ENCODE measurements around the gene POMT2. TPM values are rescaled to one million over a fixed set of nuclear protein-coding genes. Genes with fewer than 3 reads are reported as not detected.

Gene POMT2
- total RNA-seq, 2 donors from 2014 or later, result 8.8 to 11.4 TPM

GRCh38 chr14:77248666-77249065, 72.0 kb downstream of the POMT2 start:
- Mint-ChIP-seq H3K4me1 (no peaks in the 10 kb centered on the region), H3K4me3 (no peak overlapping the region), H3K27ac (no peak overlapping the region), H3K36me3 (ENCODE audit: low read depth) (peaks cover 1% of the 10 kb centered on the region), H3K27me3 (peaks cover 9% of the 10 kb centered on the region)
- ATAC-seq, result no peak
- H3K9me3 ChIP-seq (ENCODE audit: control insufficient read depth, low read length, poor library complexity, severe bottlenecking), result no peaks in the 10 kb centered on the region
- no peak for DNase-seq

- DNase-seq (no peak), ATAC-seq (no peak)
- Mint-ChIP-seq H3K36me3 (ENCODE audit: low read depth) (peaks cover 2% of the 10 kb centered on the region), H3K27me3 (peaks cover 7% of the 10 kb centered on the region), H3K4me3 (no peak overlapping the region), H3K27ac (no peak overlapping the region), H3K4me1 (no peaks in the 10 kb centered on the region)
- H3K9me3 ChIP-seq (ENCODE audit: control insufficient read depth, low read length, poor library complexity, severe bottlenecking), result no peaks in the 10 kb centered on the region
Measured at GRCh38 chr14:77246784-77247183, 73.9 kb downstream of the POMT2 start.

- Mint-ChIP-seq H3K4me1 (no peaks in the 10 kb centered on the region), H3K36me3 (ENCODE audit: low read depth) (peaks cover 2% of the 10 kb centered on the region), H3K27me3 (peaks cover 7% of the 10 kb centered on the region), H3K4me3 (no peak overlapping the region), H3K27ac (no peak overlapping the region)
- DNase-seq, result no peak
- no peak for ATAC-seq
- no peaks in the 10 kb centered on the region for H3K9me3 ChIP-seq (ENCODE audit: control insufficient read depth, low read length, poor library complexity, severe bottlenecking)
Measured at GRCh38 chr14:77245820-77246219, 74.9 kb downstream of the POMT2 start.

GRCh38 chr14:77243853-77244252, 76.8 kb downstream of the POMT2 start:
- ATAC-seq (no peak), DNase-seq (no peak)
- no peaks in the 10 kb centered on the region for H3K4me1 Mint-ChIP-seq
- peaks cover 2% of the 10 kb centered on the region for H3K36me3 Mint-ChIP-seq (ENCODE audit: low read depth)
- peaks cover 7% of the 10 kb centered on the region for H3K27me3 Mint-ChIP-seq
- no peak overlapping the region for H3K4me3 Mint-ChIP-seq
- H3K27ac Mint-ChIP-seq, result no peak overlapping the region
- H3K9me3 ChIP-seq (ENCODE audit: control insufficient read depth, low read length, poor library complexity, severe bottlenecking), result no peaks in the 10 kb centered on the region

- peaks cover 2% of the 10 kb centered on the region for H3K36me3 Mint-ChIP-seq (ENCODE audit: low read depth)
- H3K27me3 Mint-ChIP-seq, result peaks cover 7% of the 10 kb centered on the region
- DNase-seq (no peak), ATAC-seq (no peak)
- no peak overlapping the region for H3K27ac Mint-ChIP-seq
- H3K4me1 Mint-ChIP-seq, result no peaks in the 10 kb centered on the region
- no peak overlapping the region for H3K4me3 Mint-ChIP-seq
- H3K9me3 ChIP-seq (ENCODE audit: control insufficient read depth, low read length, poor library complexity, severe bottlenecking), result no peaks in the 10 kb centered on the region
Measured at GRCh38 chr14:77242752-77243151, 77.9 kb downstream of the POMT2 start.

- ATAC-seq (no peak), DNase-seq (no peak)
- H3K4me3 Mint-ChIP-seq, result no peak overlapping the region
- peaks cover 2% of the 10 kb centered on the region for H3K36me3 Mint-ChIP-seq (ENCODE audit: low read depth)
- no peaks in the 10 kb centered on the region for H3K9me3 ChIP-seq (ENCODE audit: control insufficient read depth, low read length, poor library complexity, severe bottlenecking)
- peaks cover 7% of the 10 kb centered on the region for H3K27me3 Mint-ChIP-seq
- no peak overlapping the region for H3K27ac Mint-ChIP-seq
- no peaks in the 10 kb centered on the region for H3K4me1 Mint-ChIP-seq
Measured at GRCh38 chr14:77241955-77242354, 78.7 kb downstream of the POMT2 start.

GRCh38 chr14:77240336-77240915, 80.3 kb downstream of the POMT2 start:
- H3K4me3 Mint-ChIP-seq, result no peak overlapping the region
- no peak overlapping the region for H3K27ac Mint-ChIP-seq
- ATAC-seq, result no peak
- peaks cover 2% of the 10 kb centered on the region for H3K36me3 Mint-ChIP-seq (ENCODE audit: low read depth)
- H3K4me1 Mint-ChIP-seq, result no peaks in the 10 kb centered on the region
- H3K9me3 ChIP-seq (ENCODE audit: control insufficient read depth, low read length, poor library complexity, severe bottlenecking), result no peaks in the 10 kb centered on the region
- peaks cover 7% of the 10 kb centered on the region for H3K27me3 Mint-ChIP-seq
- no peak for DNase-seq

GRCh38 chr14:77239412-77239811, 81.3 kb downstream of the POMT2 start:
- H3K27me3 Mint-ChIP-seq, result peaks cover 11% of the 10 kb centered on the region
- no peak for ATAC-seq

GRCh38 chr14:77238996-77239395, 81.7 kb downstream of the POMT2 start:
- ATAC-seq (no peak), DNase-seq (no peak)
- Mint-ChIP-seq H3K27ac (no peak overlapping the region), H3K27me3 (peaks cover 11% of the 10 kb centered on the region), H3K4me1 (no peaks in the 10 kb centered on the region), H3K4me3 (no peak overlapping the region), H3K36me3 (ENCODE audit: low read depth) (peaks cover 2% of the 10 kb centered on the region)
- H3K9me3 ChIP-seq (ENCODE audit: control insufficient read depth, low read length, poor library complexity, severe bottlenecking), result no peaks in the 10 kb centered on the region

More at GRCh38 chr14:77239412-77239811, 81.3 kb downstream of the POMT2 start:
- Mint-ChIP-seq H3K4me3 (no peak overlapping the region), H3K27ac (no peak overlapping the region), H3K36me3 (ENCODE audit: low read depth) (peaks cover 2% of the 10 kb centered on the region), H3K4me1 (no peaks in the 10 kb centered on the region)
- DNase-seq, result no peak
- no peaks in the 10 kb centered on the region for H3K9me3 ChIP-seq (ENCODE audit: control insufficient read depth, low read length, poor library complexity, severe bottlenecking)

GRCh38 chr14:77238356-77238755, 82.3 kb downstream of the POMT2 start:
- no peaks in the 10 kb centered on the region for H3K36me3 Mint-ChIP-seq (ENCODE audit: low read depth)
- peaks cover 11% of the 10 kb centered on the region for H3K27me3 Mint-ChIP-seq
- H3K4me3 Mint-ChIP-seq, result no peak overlapping the region
- ATAC-seq, result no peak
- H3K27ac Mint-ChIP-seq, result no peak overlapping the region
- no peaks in the 10 kb centered on the region for H3K9me3 ChIP-seq (ENCODE audit: control insufficient read depth, low read length, poor library complexity, severe bottlenecking)
- DNase-seq, result no peak
- no peaks in the 10 kb centered on the region for H3K4me1 Mint-ChIP-seq

GRCh38 chr14:77236814-77237213, 83.9 kb downstream of the POMT2 start:
- Mint-ChIP-seq H3K4me1 (no peaks in the 10 kb centered on the region), H3K27ac (no peak overlapping the region), H3K27me3 (peaks cover 4% of the 10 kb centered on the region), H3K36me3 (ENCODE audit: low read depth) (no peaks in the 10 kb centered on the region), H3K4me3 (no peak overlapping the region)
- no peaks in the 10 kb centered on the region for H3K9me3 ChIP-seq (ENCODE audit: control insufficient read depth, low read length, poor library complexity, severe bottlenecking)
- ATAC-seq, result no peak
- DNase-seq, result no peak

GRCh38 chr14:77231721-77232120, 89.0 kb downstream of the POMT2 start:
- no peak for ATAC-seq
- H3K9me3 ChIP-seq (ENCODE audit: control insufficient read depth, low read length, poor library complexity, severe bottlenecking), result no peaks in the 10 kb centered on the region
- H3K4me3 Mint-ChIP-seq, result no peak overlapping the region
- H3K4me1 Mint-ChIP-seq, result no peaks in the 10 kb centered on the region
- peaks cover 4% of the 10 kb centered on the region for H3K27me3 Mint-ChIP-seq
- H3K27ac Mint-ChIP-seq, result no peak overlapping the region
- no peaks in the 10 kb centered on the region for H3K36me3 Mint-ChIP-seq (ENCODE audit: low read depth)
- DNase-seq, result no peak

GRCh38 chr14:77230914-77231313, 89.8 kb downstream of the POMT2 start:
- Mint-ChIP-seq H3K4me3 (no peak overlapping the region), H3K4me1 (no peaks in the 10 kb centered on the region), H3K27ac (no peak overlapping the region), H3K36me3 (ENCODE audit: low read depth) (no peaks in the 10 kb centered on the region), H3K27me3 (peaks cover 4% of the 10 kb centered on the region)
- no peak for DNase-seq
- ATAC-seq, result no peak
- H3K9me3 ChIP-seq (ENCODE audit: control insufficient read depth, low read length, poor library complexity, severe bottlenecking), result no peaks in the 10 kb centered on the region

- no peak for DNase-seq
- H3K27me3 Mint-ChIP-seq, result peaks cover 4% of the 10 kb centered on the region
- ATAC-seq, result no peak
- no peak overlapping the region for H3K4me3 Mint-ChIP-seq
- H3K4me1 Mint-ChIP-seq, result no peaks in the 10 kb centered on the region
- H3K9me3 ChIP-seq (ENCODE audit: control insufficient read depth, low read length, poor library complexity, severe bottlenecking), result no peaks in the 10 kb centered on the region
- H3K27ac Mint-ChIP-seq, result no peak overlapping the region
- H3K36me3 Mint-ChIP-seq (ENCODE audit: low read depth), result no peaks in the 10 kb centered on the region
Measured at GRCh38 chr14:77228056-77228455, 92.6 kb downstream of the POMT2 start.
